ENCODE measurements around the gene ZNF12. TPM values are rescaled to one million over a fixed set of nuclear protein-coding genes. Genes with fewer than 3 reads are reported as not detected.
"Not testable (repeated sequence)": the region's sequence is repeated elsewhere in the genome, so short reads cannot be mapped to it uniquely, and the experiment has no call there.

Gene ZNF12
- total RNA-seq (27.0 TPM), polyA plus RNA-seq (10 to 100 TPM; 17.8 to 27.6 (median 23.2) TPM)

DNA sequence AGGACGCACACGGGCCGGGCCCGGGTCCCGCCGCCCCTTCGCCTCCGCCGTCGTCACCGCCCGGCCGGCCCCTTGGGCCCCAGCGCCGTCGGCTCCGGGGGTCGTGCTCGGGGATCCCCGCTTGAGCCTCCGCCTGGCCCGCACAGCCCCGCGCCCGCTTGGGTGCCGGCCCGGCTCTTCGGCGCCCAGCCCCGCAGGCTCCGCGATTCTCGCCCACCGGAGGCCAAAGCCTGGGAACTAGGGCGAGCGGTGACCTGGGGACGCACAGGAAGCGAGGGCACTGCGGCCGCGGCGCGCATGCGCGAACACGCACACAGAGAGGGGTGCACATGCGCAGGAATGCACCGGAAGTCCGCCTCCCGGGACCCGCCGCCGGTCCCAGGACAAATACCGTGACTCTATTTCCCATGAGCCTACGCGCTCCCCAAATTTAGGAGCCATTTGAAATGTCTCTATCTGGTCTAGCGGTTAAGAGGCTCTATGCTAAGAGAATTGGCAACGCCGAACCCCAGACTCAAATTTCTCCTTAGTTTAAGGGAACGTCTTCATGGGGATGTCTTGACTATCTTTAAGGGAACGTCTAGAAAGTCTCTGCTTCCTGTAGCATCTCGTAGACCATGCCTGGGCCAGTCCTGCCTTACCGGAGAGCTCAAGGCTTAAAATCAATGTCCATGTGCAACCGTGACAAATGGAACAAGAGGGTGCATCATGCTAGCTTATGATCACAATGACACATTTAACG lies at the start of gene ZNF12:
ZNF12 (minus strand) TSS at position 282 of the 742 bp plus-strand sequence. CDS start 1,774 bp downstream, outside the sequence.
- Histone ChIP-seq H3K9me3 (ENCODE audit: control insufficient read depth in 2 of 2, low read length in 2 of 2) (peaks cover 2% of the 10 kb centered on the region in 2 experiments), H3K27ac (ENCODE audit: insufficient read depth, low read length, poor library complexity, severe bottlenecking) (peak within 1 kb of the TSS; percentile 73), H3K4me1 (ENCODE audit: control insufficient read depth, insufficient read depth, low read length, poor library complexity, severe bottlenecking) (peaks cover 32% of the 10 kb centered on the region), H3K27me3 (ENCODE audit: control insufficient read depth, insufficient read depth, low read length) (no peaks in the 10 kb centered on the region), H3K36me3 (ENCODE audit: control insufficient read depth, insufficient read depth, low read length) (peaks cover 26% of the 10 kb centered on the region), H3K4me3 (ENCODE audit: low read depth, low read length) (peak within 1 kb of the TSS; percentile 97)
- ATAC-seq (ENCODE audit: low read depth in 2 of 2) (peak; percentile 85 to 87), DNase-seq (peak; percentile 88 to 96 (median 92))
- H3K36me3 Mint-ChIP-seq = peaks cover 31% of the 10 kb centered on the region
- H3K4me3 Mint-ChIP-seq = peak within 1 kb of the TSS; percentile 95 to 99 (median 96)
- peaks cover 24% of the 10 kb centered on the region for H3K27me3 Mint-ChIP-seq
- peak within 1 kb of the TSS; percentile 94 to 96 (median 94) for H3K27ac Mint-ChIP-seq
- H3K9me3 Mint-ChIP-seq = peaks cover 0 to 22% (median 10%) of the 10 kb centered on the region in 7 donors
- peaks cover 9 to 49% (median 32%) of the 10 kb centered on the region in 4 donors for H3K4me1 Mint-ChIP-seq

DNA sequence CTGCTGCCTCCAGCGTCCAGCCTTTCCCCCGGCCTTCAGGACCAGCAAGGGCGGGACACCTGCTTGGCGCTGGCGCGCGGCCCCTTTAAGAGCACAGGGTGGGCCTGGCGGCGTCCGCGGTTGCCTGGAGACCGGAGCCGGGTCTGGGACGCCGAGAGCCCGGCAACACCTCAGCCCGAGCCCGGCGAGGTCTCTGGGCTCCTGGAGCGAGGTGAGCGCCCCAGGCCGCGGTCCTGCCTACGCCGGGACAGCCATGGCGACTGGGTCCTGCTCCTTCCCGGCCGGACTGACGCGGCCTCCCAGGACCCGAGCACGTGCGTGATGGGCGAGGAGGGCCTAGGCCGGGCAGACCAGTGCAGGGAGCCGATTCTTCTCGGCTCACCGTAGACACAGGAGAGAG lies 47.2 kb upstream of the ZNF12 start, which contains the start of gene RSPH10B2:
RSPH10B2 (plus strand) TSS at position 140 of the 400 bp plus-strand sequence. CDS start 3,575 bp downstream, outside the sequence.
- not testable (repeated sequence) for H3K9me3 ChIP-seq (ENCODE audit: control insufficient read depth in 2 of 2, low read length in 2 of 2); H3K4me1 ChIP-seq (ENCODE audit: control insufficient read depth, insufficient read depth, low read length, poor library complexity, severe bottlenecking); H3K4me3 Mint-ChIP-seq; ATAC-seq (ENCODE audit: low read depth in 2 of 2); H3K36me3 ChIP-seq (ENCODE audit: control insufficient read depth, insufficient read depth, low read length); H3K4me1 Mint-ChIP-seq; H3K27ac ChIP-seq (ENCODE audit: insufficient read depth, low read length, poor library complexity, severe bottlenecking); H3K4me3 ChIP-seq (ENCODE audit: low read depth, low read length); H3K27me3 Mint-ChIP-seq; H3K36me3 Mint-ChIP-seq; H3K27ac Mint-ChIP-seq; H3K27me3 ChIP-seq (ENCODE audit: control insufficient read depth, insufficient read depth, low read length); H3K9me3 Mint-ChIP-seq; DNase-seq

DNA sequence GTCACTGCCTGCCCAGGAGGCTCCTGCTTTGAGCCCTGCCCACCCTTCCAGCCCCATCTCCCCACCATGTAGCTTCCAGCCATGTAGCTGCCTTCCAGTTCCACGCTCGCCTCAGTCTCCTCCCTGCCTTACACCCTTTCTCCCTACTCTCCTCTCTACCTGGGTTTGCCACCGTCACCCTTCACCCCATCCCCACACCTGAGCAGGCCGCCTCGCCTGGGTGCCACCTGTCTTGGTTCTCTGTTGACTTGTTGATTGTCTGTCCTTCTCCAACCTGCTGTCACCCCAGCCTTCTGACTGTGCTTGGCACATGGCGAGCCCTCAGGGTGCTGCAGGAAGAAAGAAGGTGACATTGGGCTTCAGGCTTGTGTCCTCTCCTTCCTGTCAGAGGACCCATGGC lies 43.4 kb upstream of the ZNF12 start:
- not testable (repeated sequence) for H3K27ac Mint-ChIP-seq; ATAC-seq (ENCODE audit: low read depth in 2 of 2); H3K4me1 Mint-ChIP-seq; DNase-seq; H3K27me3 ChIP-seq (ENCODE audit: control insufficient read depth, insufficient read depth, low read length); H3K4me1 ChIP-seq (ENCODE audit: control insufficient read depth, insufficient read depth, low read length, poor library complexity, severe bottlenecking); H3K36me3 Mint-ChIP-seq; H3K36me3 ChIP-seq (ENCODE audit: control insufficient read depth, insufficient read depth, low read length); H3K27me3 Mint-ChIP-seq; H3K4me3 ChIP-seq (ENCODE audit: low read depth, low read length); H3K9me3 Mint-ChIP-seq; H3K4me3 Mint-ChIP-seq; H3K27ac ChIP-seq (ENCODE audit: insufficient read depth, low read length, poor library complexity, severe bottlenecking); H3K9me3 ChIP-seq (ENCODE audit: control insufficient read depth in 2 of 2, low read length in 2 of 2)

DNA sequence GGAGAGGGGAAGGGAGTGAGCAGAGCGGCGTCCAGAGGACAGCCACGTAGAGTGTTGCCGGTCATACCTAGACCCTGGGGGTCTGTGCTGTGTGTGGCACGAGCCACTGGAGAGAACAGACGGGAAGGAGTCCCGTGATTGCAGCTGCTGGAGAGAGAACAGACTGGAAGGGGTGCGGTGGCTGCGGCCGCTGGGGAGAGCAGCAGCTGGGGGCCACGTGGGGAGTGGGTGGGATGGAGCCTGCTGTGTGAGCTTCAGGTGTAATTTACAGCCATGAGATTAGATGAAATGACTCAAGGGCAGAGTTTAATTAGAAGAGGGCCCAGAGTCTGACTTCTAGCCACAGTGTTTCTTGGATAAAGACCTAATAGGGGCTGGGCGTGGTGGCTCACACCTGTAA lies 42.6 kb upstream of the ZNF12 start:
- not testable (repeated sequence) for H3K36me3 ChIP-seq (ENCODE audit: control insufficient read depth, insufficient read depth, low read length); ATAC-seq (ENCODE audit: low read depth in 2 of 2); H3K4me3 ChIP-seq (ENCODE audit: low read depth, low read length); H3K4me3 Mint-ChIP-seq; H3K27me3 ChIP-seq (ENCODE audit: control insufficient read depth, insufficient read depth, low read length); H3K4me1 ChIP-seq (ENCODE audit: control insufficient read depth, insufficient read depth, low read length, poor library complexity, severe bottlenecking); H3K9me3 ChIP-seq (ENCODE audit: control insufficient read depth in 2 of 2, low read length in 2 of 2); H3K27me3 Mint-ChIP-seq; H3K27ac ChIP-seq (ENCODE audit: insufficient read depth, low read length, poor library complexity, severe bottlenecking); H3K36me3 Mint-ChIP-seq; H3K4me1 Mint-ChIP-seq; H3K9me3 Mint-ChIP-seq; H3K27ac Mint-ChIP-seq; DNase-seq

DNA sequence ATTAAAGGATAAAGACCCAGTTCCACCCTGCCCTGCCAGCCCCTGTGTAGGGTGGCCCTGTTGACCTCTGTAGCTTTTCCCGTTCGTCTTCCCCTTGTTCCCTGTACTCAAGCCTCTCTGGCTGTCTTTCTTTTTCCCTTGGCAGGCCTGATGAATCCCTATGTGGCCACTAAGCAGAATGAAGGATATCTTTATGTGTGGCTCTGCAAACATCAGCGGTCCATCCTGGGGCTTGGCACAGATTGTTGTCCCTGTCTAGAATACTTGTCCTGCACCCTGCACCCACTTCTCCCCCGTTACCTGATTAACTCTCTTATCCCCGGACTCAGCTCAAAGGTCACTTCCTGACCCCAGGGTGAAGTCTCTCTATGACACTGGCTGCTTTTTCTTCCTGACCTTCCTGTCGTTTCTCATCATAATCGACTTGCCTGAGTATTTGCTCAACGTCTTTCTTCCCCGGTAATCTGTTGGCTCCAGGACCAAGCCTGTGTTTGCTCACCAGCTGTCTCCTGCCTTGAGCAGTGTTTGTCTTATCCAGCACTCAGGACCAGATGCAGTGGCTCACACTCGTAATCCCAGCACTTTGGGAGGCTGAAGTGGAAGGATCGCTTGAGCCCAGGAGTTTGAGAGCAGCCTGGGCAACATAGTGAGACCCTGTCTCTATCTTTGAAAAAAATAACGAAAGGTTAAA lies 37.8 kb upstream of the ZNF12 start:
- not testable (repeated sequence) for H3K27ac Mint-ChIP-seq; H3K9me3 ChIP-seq (ENCODE audit: control insufficient read depth in 2 of 2, low read length in 2 of 2); H3K9me3 Mint-ChIP-seq; H3K27me3 ChIP-seq (ENCODE audit: control insufficient read depth, insufficient read depth, low read length); H3K27ac ChIP-seq (ENCODE audit: insufficient read depth, low read length, poor library complexity, severe bottlenecking); H3K4me3 Mint-ChIP-seq; H3K36me3 Mint-ChIP-seq; H3K4me3 ChIP-seq (ENCODE audit: low read depth, low read length); H3K4me1 Mint-ChIP-seq; ATAC-seq (ENCODE audit: low read depth in 2 of 2); H3K36me3 ChIP-seq (ENCODE audit: control insufficient read depth, insufficient read depth, low read length); H3K4me1 ChIP-seq (ENCODE audit: control insufficient read depth, insufficient read depth, low read length, poor library complexity, severe bottlenecking); H3K27me3 Mint-ChIP-seq; DNase-seq

DNA sequence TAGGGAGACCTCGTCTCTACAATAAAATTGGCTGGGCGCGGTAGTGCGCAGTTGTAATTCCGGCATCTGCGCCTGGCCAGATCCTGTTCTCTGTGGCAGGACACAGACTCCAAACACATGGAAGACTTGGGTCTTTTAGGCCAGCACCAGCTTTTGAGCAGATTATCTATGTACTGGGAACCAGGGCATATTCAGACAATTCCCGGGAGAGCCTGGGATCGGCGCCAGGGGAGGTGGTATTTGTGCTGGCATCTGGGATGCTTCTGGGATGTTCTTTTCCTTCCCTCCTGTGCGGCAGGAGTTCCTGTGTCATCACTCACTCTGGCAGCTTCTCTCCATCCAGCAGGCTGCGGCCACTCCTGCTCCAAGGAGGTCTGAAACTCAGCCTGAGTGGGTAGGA lies 31.7 kb upstream of the ZNF12 start:
- not testable (repeated sequence) for H3K9me3 ChIP-seq (ENCODE audit: control insufficient read depth in 2 of 2, low read length in 2 of 2); H3K9me3 Mint-ChIP-seq; H3K27ac Mint-ChIP-seq; H3K27me3 Mint-ChIP-seq; H3K4me3 ChIP-seq (ENCODE audit: low read depth, low read length); H3K27me3 ChIP-seq (ENCODE audit: control insufficient read depth, insufficient read depth, low read length); ATAC-seq (ENCODE audit: low read depth in 2 of 2); H3K4me3 Mint-ChIP-seq; DNase-seq; H3K27ac ChIP-seq (ENCODE audit: insufficient read depth, low read length, poor library complexity, severe bottlenecking); H3K4me1 ChIP-seq (ENCODE audit: control insufficient read depth, insufficient read depth, low read length, poor library complexity, severe bottlenecking)
- Mint-ChIP-seq H3K4me1 (peaks cover 0 to 19% (median 11%) of the 10 kb centered on the region in 4 donors), H3K36me3 (peaks cover 18% of the 10 kb centered on the region)
- H3K36me3 ChIP-seq (ENCODE audit: control insufficient read depth, insufficient read depth, low read length) = peaks cover 31% of the 10 kb centered on the region

DNA sequence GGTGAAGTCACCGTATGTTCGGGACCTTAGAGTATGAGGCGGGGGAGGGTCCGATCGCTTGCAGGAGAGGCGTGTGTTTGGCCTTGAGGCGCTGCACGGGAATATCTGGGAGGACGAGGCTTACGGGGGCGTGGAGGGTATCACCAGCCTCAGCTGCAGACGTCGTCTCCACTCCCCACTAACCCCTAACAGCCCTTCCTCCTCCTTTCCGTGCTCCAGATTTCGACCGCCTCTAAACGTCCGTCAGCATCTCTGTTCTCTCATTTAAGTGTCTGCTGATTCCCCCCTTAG lies 23.5 kb upstream of the ZNF12 start:
- H3K4me1 ChIP-seq (ENCODE audit: control insufficient read depth, insufficient read depth, low read length, poor library complexity, severe bottlenecking) = peaks cover 15% of the 10 kb centered on the region
- H3K36me3 ChIP-seq (ENCODE audit: control insufficient read depth, insufficient read depth, low read length) = peaks cover 14% of the 10 kb centered on the region
- H3K27me3 ChIP-seq (ENCODE audit: control insufficient read depth, insufficient read depth, low read length) = no peaks in the 10 kb centered on the region
- Mint-ChIP-seq H3K4me1 (peaks cover 9 to 41% (median 28%) of the 10 kb centered on the region in 4 donors), H3K36me3 (peaks cover 19% of the 10 kb centered on the region), H3K27me3 (peaks cover 9% of the 10 kb centered on the region), H3K9me3 (peaks cover 0 to 4% (median 1%) of the 10 kb centered on the region in 7 donors), H3K27ac (peak overlapping the region; percentile 93 to 95 (median 95)), H3K4me3 (peak overlapping the region; percentile 94 to 99 (median 94))
- DNase-seq (no peak), ATAC-seq (ENCODE audit: low read depth in 2 of 2) (no peak)
- peak overlapping the region; percentile 78 for H3K27ac ChIP-seq (ENCODE audit: insufficient read depth, low read length, poor library complexity, severe bottlenecking)
- H3K4me3 ChIP-seq (ENCODE audit: low read depth, low read length) = peak overlapping the region; percentile 76
- H3K9me3 ChIP-seq (ENCODE audit: control insufficient read depth in 2 of 2, low read length in 2 of 2) = no peaks in the 10 kb centered on the region

All from CD4-positive, CD25-positive, alpha-beta regulatory T cell (primary cell).